ENCODE results near the gene KCNH1. TPM values are rescaled to one million over a fixed set of nuclear protein-coding genes. Genes with fewer than 3 reads are reported as not detected.

The KCNH1 gene
- total RNA-seq, 1 donor from 2014 or later = 0.10 TPM

- no peak for DNase-seq (ENCODE audit: low spot score)
- Mint-ChIP-seq H3K4me3 (ENCODE audit: unreplicated experiment) (no peak overlapping the region), H3K4me1 (ENCODE audit: unreplicated experiment) (no peaks in the 10 kb centered on the region), H3K9me3 (ENCODE audit: unreplicated experiment) (no peaks in the 10 kb centered on the region), H3K36me3 (ENCODE audit: low read depth, unreplicated experiment) (no peaks in the 10 kb centered on the region), H3K27ac (ENCODE audit: unreplicated experiment) (no peak overlapping the region), H3K27me3 (ENCODE audit: unreplicated experiment) (peaks cover 2% of the 10 kb centered on the region)
- TF ChIP-seq CTCF (IDR thresholded peaks at IDR 0.05; ENCODE audit: unreplicated experiment) = no peak
Measured at GRCh38 chr1:210757677-210758076, 376.3 kb downstream of the KCNH1 start.

GRCh38 chr1:210755991-210756659, 377.8 kb downstream of the KCNH1 start:
- Mint-ChIP-seq H3K27ac (ENCODE audit: unreplicated experiment) (no peak overlapping the region), H3K4me1 (ENCODE audit: unreplicated experiment) (no peaks in the 10 kb centered on the region), H3K36me3 (ENCODE audit: low read depth, unreplicated experiment) (no peaks in the 10 kb centered on the region), H3K9me3 (ENCODE audit: unreplicated experiment) (no peaks in the 10 kb centered on the region), H3K4me3 (ENCODE audit: unreplicated experiment) (no peak overlapping the region), H3K27me3 (ENCODE audit: unreplicated experiment) (peaks cover 2% of the 10 kb centered on the region)
- no peak for TF ChIP-seq CTCF (IDR thresholded peaks at IDR 0.05; ENCODE audit: unreplicated experiment)
- DNase-seq (ENCODE audit: low spot score) = no peak

DNA sequence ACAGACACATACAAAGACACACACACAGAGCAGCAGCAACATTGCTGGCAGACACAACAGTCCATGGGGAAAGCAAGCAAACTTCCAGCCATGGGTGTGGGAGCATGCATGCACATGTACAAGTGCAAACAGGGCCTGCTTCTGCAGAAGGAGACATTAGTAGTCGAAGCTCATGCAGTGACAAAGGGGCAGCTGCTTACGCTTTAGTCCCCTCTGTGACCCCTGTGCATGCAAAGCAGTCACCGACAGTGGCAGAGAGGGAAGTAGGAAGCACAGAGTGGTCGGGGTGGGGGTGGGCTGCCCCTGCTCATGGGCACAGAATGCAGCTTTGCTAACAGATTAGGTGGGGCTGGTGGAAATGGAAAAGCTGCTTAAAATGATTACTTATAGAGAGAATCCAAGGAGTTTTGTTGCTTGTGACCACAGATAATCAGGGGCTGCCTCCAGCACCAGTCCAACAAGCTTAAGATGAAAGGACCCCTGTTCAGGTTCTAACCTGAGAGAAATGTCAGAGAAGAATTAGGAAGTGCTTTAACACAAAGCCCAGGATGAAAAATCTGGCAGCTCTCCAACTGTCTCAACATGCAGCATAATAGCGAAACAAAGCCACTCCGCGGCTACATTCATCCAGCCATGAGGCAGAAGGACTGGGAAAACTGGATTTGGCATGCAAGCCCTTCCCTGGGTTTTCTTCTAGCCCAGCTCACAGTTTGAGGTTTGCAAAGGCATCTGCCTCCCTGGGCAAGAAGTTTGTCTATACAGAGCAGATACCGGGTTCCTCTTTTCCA, 378.9 kb downstream of the KCNH1 start:
- TF ChIP-seq CTCF (IDR thresholded peaks at IDR 0.05; ENCODE audit: unreplicated experiment) = no peak
- Mint-ChIP-seq H3K27ac (ENCODE audit: unreplicated experiment) (no peak overlapping the region), H3K27me3 (ENCODE audit: unreplicated experiment) (peaks cover 2% of the 10 kb centered on the region), H3K4me1 (ENCODE audit: unreplicated experiment) (no peaks in the 10 kb centered on the region), H3K4me3 (ENCODE audit: unreplicated experiment) (no peak overlapping the region), H3K36me3 (ENCODE audit: low read depth, unreplicated experiment) (no peaks in the 10 kb centered on the region), H3K9me3 (ENCODE audit: unreplicated experiment) (no peaks in the 10 kb centered on the region)
- DNase-seq (ENCODE audit: low spot score) = no peak

DNA sequence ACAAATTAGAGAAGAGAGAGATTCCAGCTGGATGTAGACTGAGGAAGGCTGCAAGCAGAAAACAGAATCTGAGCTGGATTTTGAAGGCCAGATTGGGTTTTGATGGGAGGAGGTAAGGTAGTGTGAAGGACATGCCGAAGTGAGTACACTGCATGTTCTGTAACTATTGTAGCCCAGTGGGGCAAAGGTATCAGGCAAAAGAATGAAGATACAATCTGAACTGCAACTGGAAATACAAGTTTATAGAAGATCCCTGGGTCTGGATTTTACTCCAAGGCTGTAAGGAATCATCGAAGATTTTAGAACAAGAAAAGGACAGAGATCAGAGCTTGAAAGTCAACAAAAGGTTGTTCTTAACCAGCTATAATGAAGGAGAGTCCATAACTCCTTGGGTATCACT, 382.0 kb downstream of the KCNH1 start:
- H3K4me3 Mint-ChIP-seq (ENCODE audit: unreplicated experiment) = no peak overlapping the region
- H3K27me3 Mint-ChIP-seq (ENCODE audit: unreplicated experiment) = peaks cover 2% of the 10 kb centered on the region
- H3K36me3 Mint-ChIP-seq (ENCODE audit: low read depth, unreplicated experiment) = no peaks in the 10 kb centered on the region
- DNase-seq (ENCODE audit: low spot score) = no peak
- no peaks in the 10 kb centered on the region for H3K9me3 Mint-ChIP-seq (ENCODE audit: unreplicated experiment)
- H3K4me1 Mint-ChIP-seq (ENCODE audit: unreplicated experiment) = peaks cover 6% of the 10 kb centered on the region
- no peak overlapping the region for H3K27ac Mint-ChIP-seq (ENCODE audit: unreplicated experiment)
- no peak for TF ChIP-seq CTCF (IDR thresholded peaks at IDR 0.05; ENCODE audit: unreplicated experiment)

DNA sequence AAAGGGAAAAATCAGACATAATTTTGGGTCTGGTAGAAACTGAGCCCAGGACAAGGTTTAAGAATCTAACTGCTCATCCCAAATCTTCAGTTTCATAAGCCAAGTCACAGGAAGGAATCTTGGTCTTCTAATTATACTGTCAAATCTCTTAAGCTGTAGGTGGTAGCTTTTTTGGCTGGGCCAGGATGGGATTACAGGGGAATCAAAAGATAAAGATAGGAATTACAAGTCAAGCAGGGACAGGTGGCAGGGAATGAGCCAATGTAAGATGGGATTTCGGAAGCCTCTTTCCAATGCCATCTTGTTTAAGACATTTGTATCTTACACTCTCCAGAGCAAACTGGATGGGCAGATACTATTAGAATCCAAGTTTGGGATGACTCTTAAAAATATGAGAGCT, 383.5 kb downstream of the KCNH1 start:
- no peak for TF ChIP-seq CTCF (IDR thresholded peaks at IDR 0.05; ENCODE audit: unreplicated experiment)
- no peak for DNase-seq (ENCODE audit: low spot score)
- Mint-ChIP-seq H3K27ac (ENCODE audit: unreplicated experiment) (no peak overlapping the region), H3K27me3 (ENCODE audit: unreplicated experiment) (peaks cover 2% of the 10 kb centered on the region), H3K4me1 (ENCODE audit: unreplicated experiment) (peaks cover 6% of the 10 kb centered on the region), H3K9me3 (ENCODE audit: unreplicated experiment) (no peaks in the 10 kb centered on the region), H3K4me3 (ENCODE audit: unreplicated experiment) (no peak overlapping the region), H3K36me3 (ENCODE audit: low read depth, unreplicated experiment) (no peaks in the 10 kb centered on the region)

Measured in endothelial cell (in vitro differentiated cells).